Measurements from ENCODE around the gene CSNK1E.

The CSNK1E gene

GRCh38 chr22:38243007-38243765 is 74.0 kb downstream of the CSNK1E start:
- Histone ChIP-seq H3K36me3 (ENCODE audit: control insufficient read depth in 2 of 2, insufficient read depth in 2 of 2, low read length in 2 of 2) (peaks cover 21 to 23% of the 10 kb centered on the region in 2 donors), H3K4me1 (ENCODE audit: control insufficient read depth in 2 of 2, insufficient read depth in 2 of 2, low read length in 2 of 2) (peaks cover 40 to 47% of the 10 kb centered on the region in 2 donors), H3K9ac (ENCODE audit: low read depth in 1 of 2, low read length in 2 of 2) (peak overlapping the region; percentile 40 to 52)

GRCh38 chr22:38240734-38241252 is 76.4 kb downstream of the CSNK1E start:
- Histone ChIP-seq H3K9ac (ENCODE audit: low read depth in 1 of 2, low read length in 2 of 2) (peak overlapping the region in 1 of 2 donors; percentile 6), H3K27me3 (ENCODE audit: control insufficient read depth in 2 of 2, insufficient read depth in 2 of 2, low read length in 2 of 2) (no peaks in the 10 kb centered on the region), H3K4me1 (ENCODE audit: control insufficient read depth in 2 of 2, insufficient read depth in 2 of 2, low read length in 2 of 2) (peaks cover 30 to 41% of the 10 kb centered on the region in 2 donors), H3K36me3 (ENCODE audit: control insufficient read depth in 2 of 2, insufficient read depth in 2 of 2, low read length in 2 of 2) (peaks cover 13% of the 10 kb centered on the region in 2 donors), H3K4me3 (ENCODE audit: low read length in 2 of 2) (no peak overlapping the region), H3K9me3 (ENCODE audit: control insufficient read depth in 2 of 2, low read length in 2 of 2) (no peaks in the 10 kb centered on the region), H3K27ac (ENCODE audit: low read depth in 2 of 2, low read length in 2 of 2) (peak overlapping the region in 1 of 2 donors; percentile 14)

More at GRCh38 chr22:38243007-38243765, 74.0 kb downstream of the CSNK1E start:
- Histone ChIP-seq H3K27me3 (ENCODE audit: control insufficient read depth in 2 of 2, insufficient read depth in 2 of 2, low read length in 2 of 2) (no peaks in the 10 kb centered on the region), H3K9me3 (ENCODE audit: control insufficient read depth in 2 of 2, low read length in 2 of 2) (no peaks in the 10 kb centered on the region), H3K27ac (ENCODE audit: low read depth in 2 of 2, low read length in 2 of 2) (peak overlapping the region; percentile 74 to 76), H3K4me3 (ENCODE audit: low read length in 2 of 2) (peak overlapping the region in 1 of 2 donors; percentile 6)

Measured in mucosa of rectum (tissue), 2 donors.